Fibroblast of lung (primary cell): Measurements from ENCODE around the gene NEBL. TPM values are rescaled to one million over a fixed set of nuclear protein-coding genes. Genes with fewer than 3 reads are reported as not detected.

Source experiments
- DNase-seq, 2 donors: peaks; one replicate each; pipeline versions ENCODE4 v3.0.0 to v3.0.0-alpha.2; 2010; ENCODE audit warnings: low read depth in 2 of 2
- H2AFZ ChIP-seq: 2 replicates; pipeline ENCODE4 v1.5.1; 2012; ENCODE audit warnings: low read length, control low read depth, inconsistent platforms
- H3K27ac ChIP-seq: 2 replicates; pipeline ENCODE4 v1.5.1; 2011; ENCODE audit warnings: low read length, control low read depth; ENCODE audit not compliant: insufficient read depth
- H3K27me3 ChIP-seq: 2 replicates; pipeline ENCODE4 v1.5.1; 2011; ENCODE audit warnings: mild to moderate bottlenecking, low read length; ENCODE audit not compliant: control insufficient read depth, insufficient read depth
- H3K36me3 ChIP-seq: 2 replicates; pipeline ENCODE4 v1.5.1; 2011; ENCODE audit warnings: low read length; ENCODE audit not compliant: control insufficient read depth, insufficient read depth
- H3K4me1 ChIP-seq: 2 replicates; pipeline ENCODE4 v1.5.1; 2011; ENCODE audit warnings: low read length; ENCODE audit not compliant: control insufficient read depth, insufficient read depth; ENCODE audit errors: extremely low read depth
- H3K4me2 ChIP-seq: 2 replicates; pipeline ENCODE4 v1.5.1; 2011; ENCODE audit warnings: low read length, control low read depth; ENCODE audit not compliant: insufficient read depth; ENCODE audit errors: extremely low read depth
- H3K4me3 ChIP-seq, 4 experiments: fragments of 200-600 bp in 1 of 4; sonication (generic) in 1 of 4; replicated peaks in 1 of 4; 2 replicates each; pipeline ENCODE4 v1.5.1; 2011 to 2016; ENCODE audit warnings: low read length in 4 of 4, low read depth in 3 of 4, mild to moderate bottlenecking in 3 of 4, control low read depth in 2 of 4, inconsistent platforms in 1 of 4, mixed read lengths in 1 of 4; ENCODE audit not compliant: insufficient read depth in 1 of 4; ENCODE audit errors: control extremely low read depth in 1 of 4
- H3K79me2 ChIP-seq: 2 replicates; pipeline ENCODE4 v1.5.1; 2012; ENCODE audit warnings: mild to moderate bottlenecking, low read length, inconsistent platforms; ENCODE audit not compliant: control insufficient read depth, insufficient read depth
- H3K9ac ChIP-seq: 2 replicates; pipeline ENCODE4 v1.5.1; 2011; ENCODE audit warnings: mild to moderate bottlenecking, low read length, control low read depth; ENCODE audit not compliant: insufficient read depth
- H3K9me3 ChIP-seq: 2 replicates; pipeline ENCODE4 v1.5.1; 2012; ENCODE audit warnings: low read depth, low read length; ENCODE audit not compliant: control insufficient read depth, insufficient read depth
- H4K20me1 ChIP-seq: 2 replicates; pipeline ENCODE4 v1.5.1; 2011; ENCODE audit warnings: low read length; ENCODE audit not compliant: control insufficient read depth, insufficient read depth; ENCODE audit errors: extremely low read depth
- CTCF ChIP-seq, 2 donors: IDR thresholded peaks in 1 of 2; conservative IDR thresholded peaks in 1 of 2; 1 replicate in 1 of 2; 2 replicates in 1 of 2; pipeline ENCODE4 v1.5.1; 2011 to 2012; ENCODE audit warnings: low read length in 2 of 2, control low read depth in 1 of 2, inconsistent platforms in 1 of 2, low read depth in 1 of 2, mild to moderate bottlenecking in 1 of 2
- EZH2 ChIP-seq: IDR thresholded peaks from 2 replicates; pipeline ENCODE4 v1.5.1; 2012; ENCODE audit warnings: low read length, control low read depth, mild to moderate bottlenecking; ENCODE audit errors: missing control alignments
- polyA plus RNA-seq, 2 donors: library from polyadenylated mRNA; depleted of rRNA in 1 of 2; stranded (reverse) in 1 of 2; unstranded in 1 of 2; fragments of >200 nt; gene quantifications; 2 replicates each; pipeline ENCODE4 v1.2.1, GENCODE V29; 2011 to 2012; ENCODE audit warnings: missing spikeins in 1 of 2
- total RNA-seq: library from RNA; depleted of rRNA; stranded (reverse); fragments of >200 nt; gene quantifications from 2 replicates; pipeline ENCODE4 v1.2.1, GENCODE V29; 2014

Gene NEBL
- total and polyA plus RNA-seq, 2 donors (not counting 1 experiment from before 2014, with no cell fraction given) = 0.11 to 0.33 TPM

- no peaks in the 10 kb centered on the region for H4K20me1 ChIP-seq
- no peak for DNase-seq
- H3K9me3 ChIP-seq = no peaks in the 10 kb centered on the region
- H3K79me2 ChIP-seq = no peaks in the 10 kb centered on the region
- H3K4me3 ChIP-seq = no peak overlapping the region
- no peak overlapping the region for H3K27ac ChIP-seq
- TF ChIP-seq EZH2 = no peak
- no peak for TF ChIP-seq CTCF (conservative IDR thresholded peaks at IDR 0.05 in 1 of 2, IDR thresholded peaks at IDR 0.05 in 1 of 2; ENCODE audit: low read depth in 1 of 2, low read length in 2 of 2)
- no peak overlapping the region for H2AFZ ChIP-seq
- H3K9ac ChIP-seq = no peak overlapping the region
- H3K27me3 ChIP-seq = no peaks in the 10 kb centered on the region
- H3K36me3 ChIP-seq = no peaks in the 10 kb centered on the region
- no peak overlapping the region for H3K4me2 ChIP-seq
- H3K4me1 ChIP-seq = no peaks in the 10 kb centered on the region
Measured at GRCh38 chr10:20911626-20912025, 14.5 kb upstream of the NEBL start.

- no peaks in the 10 kb centered on the region for H3K27me3 ChIP-seq
- H3K27ac ChIP-seq = no peak overlapping the region
- H3K79me2 ChIP-seq = no peaks in the 10 kb centered on the region
- no peaks in the 10 kb centered on the region for H3K4me1 ChIP-seq
- TF ChIP-seq CTCF (conservative IDR thresholded peaks at IDR 0.05 in 1 of 2, IDR thresholded peaks at IDR 0.05 in 1 of 2; ENCODE audit: low read depth in 1 of 2, low read length in 2 of 2) = no peak
- no peak for TF ChIP-seq EZH2
- no peak overlapping the region for H3K4me3 ChIP-seq
- no peak overlapping the region for H3K9ac ChIP-seq
- no peaks in the 10 kb centered on the region for H3K36me3 ChIP-seq
- no peak overlapping the region for H2AFZ ChIP-seq
- no peak for DNase-seq
- no peaks in the 10 kb centered on the region for H3K9me3 ChIP-seq
- no peaks in the 10 kb centered on the region for H4K20me1 ChIP-seq
- no peak overlapping the region for H3K4me2 ChIP-seq
Measured at GRCh38 chr10:20909801-20910200, 12.7 kb upstream of the NEBL start.

GRCh38 chr10:20908391-20908790 is 11.3 kb upstream of the NEBL start:
- Histone ChIP-seq H4K20me1 (no peaks in the 10 kb centered on the region), H2AFZ (no peak overlapping the region), H3K4me1 (no peaks in the 10 kb centered on the region), H3K79me2 (no peaks in the 10 kb centered on the region), H3K27ac (no peak overlapping the region), H3K4me2 (no peak overlapping the region), H3K9ac (no peak overlapping the region), H3K4me3 (no peak overlapping the region), H3K36me3 (no peaks in the 10 kb centered on the region), H3K9me3 (no peaks in the 10 kb centered on the region), H3K27me3 (no peaks in the 10 kb centered on the region)
- no peak for DNase-seq
- no peak for TF ChIP-seq EZH2
- no peak for TF ChIP-seq CTCF (conservative IDR thresholded peaks at IDR 0.05 in 1 of 2, IDR thresholded peaks at IDR 0.05 in 1 of 2; ENCODE audit: low read depth in 1 of 2, low read length in 2 of 2)
